NCI-H2227 (cell line): ENCODE measurements around the gene DHX35.
A peak's percentile ranks its signal among the peaks of the same experiment; 100 is the strongest.
"Not testable (repeated sequence)": the region's sequence is repeated elsewhere in the genome, so short reads cannot be mapped to it uniquely, and the experiment has no call there.

ENCODE experiments used
- DNase-seq: peaks from one replicate; lab custom pipeline; 2025; ENCODE audit not compliant: unreplicated experiment; lab: John Stamatoyannopoulos, UW

The DHX35 gene

DNA sequence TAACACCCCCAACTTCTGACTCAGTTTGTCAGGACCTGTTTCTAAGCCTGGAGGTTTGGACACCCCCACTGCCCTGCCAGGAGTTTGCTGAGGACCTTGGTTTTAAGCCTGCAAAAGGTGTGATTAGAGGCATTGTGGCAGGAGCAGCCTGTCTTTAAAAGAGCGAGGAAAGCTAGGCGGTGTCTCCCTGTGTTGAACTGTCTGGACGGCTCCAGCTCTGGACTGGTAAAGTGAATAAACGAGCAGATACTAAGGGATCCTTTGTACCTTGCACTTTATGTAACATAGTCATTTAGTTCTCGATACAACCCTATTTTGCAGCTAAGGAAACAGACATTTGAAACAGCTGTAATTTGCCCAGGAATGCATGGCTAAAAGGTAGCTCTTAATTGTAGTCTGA lies 21.5 kb upstream of the DHX35 start:
- DNase-seq = no peak

DNA sequence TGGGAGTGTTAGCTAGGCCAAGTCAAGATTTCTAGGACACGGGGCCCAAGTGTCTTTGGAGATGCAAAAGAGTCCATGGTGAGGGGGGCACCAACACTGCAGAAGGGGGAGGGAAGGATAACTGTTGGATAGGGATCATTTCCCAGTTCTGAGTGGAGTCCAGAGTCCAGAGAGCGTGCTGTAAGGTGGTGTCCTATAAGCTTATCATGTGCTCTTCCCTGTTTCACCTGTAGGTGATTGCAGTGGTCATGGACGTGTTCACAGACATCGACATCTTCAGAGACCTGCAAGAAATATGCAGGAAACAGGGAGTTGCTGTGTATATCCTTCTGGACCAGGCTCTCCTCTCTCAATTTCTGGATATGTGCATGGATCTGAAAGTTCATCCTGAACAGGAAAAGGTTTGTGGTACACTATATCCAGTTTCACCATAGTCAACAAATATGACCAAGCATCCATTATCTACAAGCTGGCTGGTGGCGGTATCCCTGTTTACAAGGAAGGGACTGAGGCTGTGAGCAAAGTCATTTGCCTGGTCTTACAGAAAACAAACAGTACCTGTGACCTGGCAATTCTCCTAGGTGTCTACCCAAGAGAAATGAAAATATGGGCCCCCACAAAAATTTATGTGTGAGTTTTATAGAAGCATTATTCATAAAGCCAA lies 20.3 kb upstream of the DHX35 start:
- DNase-seq = no peak

DNA sequence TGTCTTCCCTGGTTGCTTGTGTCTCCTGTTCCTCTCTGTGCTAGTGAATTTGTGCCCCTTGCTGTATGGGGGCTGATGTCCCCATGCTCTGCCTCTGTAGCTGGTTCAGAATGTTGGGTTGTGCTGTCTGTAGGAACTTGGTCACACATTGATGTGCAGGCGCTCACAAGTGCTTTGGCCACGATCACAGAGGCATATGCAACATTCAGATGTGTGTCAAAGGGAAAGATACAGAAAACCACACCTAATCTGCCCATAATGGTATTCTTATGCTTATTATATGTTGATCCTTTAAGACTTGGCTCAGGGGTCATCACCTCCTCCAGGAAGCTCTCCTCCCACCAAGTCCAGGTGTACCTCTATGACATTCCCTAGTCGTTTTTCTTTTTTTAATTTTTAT lies 17.1 kb upstream of the DHX35 start:
- DNase-seq = no peak

DNA sequence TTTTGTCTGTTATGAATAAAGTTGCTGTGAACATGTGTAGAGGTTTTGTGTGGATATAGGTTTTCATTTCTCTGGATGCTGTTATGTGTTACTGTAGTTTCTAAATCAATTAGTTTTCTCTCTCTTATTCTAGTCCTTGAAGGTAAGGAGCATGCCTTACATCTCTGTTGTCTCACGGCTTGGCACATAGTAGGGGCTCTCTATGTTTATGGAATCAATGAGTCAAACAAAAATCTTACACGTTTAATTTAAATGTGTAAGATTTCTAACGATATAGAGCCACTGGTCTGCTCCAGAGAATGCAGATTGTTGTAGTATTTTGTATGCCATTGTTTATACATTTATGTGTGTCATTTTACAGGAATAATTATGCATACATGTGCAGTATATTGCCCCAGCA lies 15.3 kb upstream of the DHX35 start:
- DNase-seq = no peak

DNA sequence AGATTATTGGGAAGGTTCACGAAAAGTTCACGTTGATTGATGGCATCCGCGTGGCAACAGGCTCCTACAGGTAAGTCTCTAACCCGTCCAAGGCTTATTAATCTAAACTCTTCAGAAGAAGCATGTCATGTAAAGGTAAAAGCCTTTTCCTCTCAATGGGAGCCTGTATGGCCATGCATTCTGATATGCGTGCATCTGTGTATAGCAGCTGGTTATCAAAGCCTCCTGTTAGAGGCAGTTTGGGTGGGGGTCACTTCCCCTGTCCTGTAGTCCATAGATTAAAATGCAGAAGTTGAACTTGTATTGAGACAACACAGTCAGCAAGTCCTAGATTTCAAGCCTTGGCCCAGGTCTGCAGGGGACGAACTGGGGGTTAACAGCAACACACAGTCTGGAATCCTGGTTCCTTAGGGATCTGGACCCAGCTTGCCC lies 14.2 kb upstream of the DHX35 start:
- DNase-seq = no peak

DNA sequence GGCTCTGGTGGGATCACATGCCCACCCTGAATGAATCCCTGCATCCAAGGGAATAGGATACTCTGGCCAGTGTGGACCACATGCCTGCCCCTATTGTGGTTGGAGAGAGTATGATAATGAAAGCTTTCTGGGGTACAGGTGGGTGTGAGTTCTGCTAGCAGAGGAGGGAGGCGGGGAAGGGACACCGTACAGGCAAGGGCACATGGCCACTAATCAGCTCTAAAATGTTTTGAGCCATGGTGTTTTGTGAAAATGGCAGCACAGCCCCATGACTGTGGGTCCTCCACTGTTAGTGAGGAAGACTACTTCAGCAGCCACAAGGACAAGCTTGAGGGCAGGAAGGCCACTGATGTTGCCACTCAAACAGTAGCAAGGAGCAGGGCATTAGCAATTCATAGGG lies 11.9 kb upstream of the DHX35 start:
- no peak for DNase-seq

DNA sequence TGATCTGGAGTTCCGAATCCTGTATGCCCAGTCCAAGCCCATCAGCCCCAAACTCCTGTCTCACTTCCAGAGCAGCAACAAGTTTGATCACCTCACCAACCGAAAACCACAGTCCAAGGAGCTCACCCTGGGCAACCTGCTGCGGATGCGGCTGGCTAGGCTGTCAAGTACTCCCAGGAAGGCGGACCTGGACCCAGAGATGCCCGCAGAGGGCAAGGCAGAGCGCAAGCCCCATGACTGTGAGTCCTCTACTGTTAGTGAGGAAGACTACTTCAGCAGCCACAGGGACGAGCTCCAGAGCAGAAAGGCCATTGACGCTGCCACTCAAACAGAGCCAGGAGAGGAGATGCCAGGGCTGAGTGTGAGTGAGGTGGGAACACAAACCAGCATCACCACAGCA lies 10.5 kb upstream of the DHX35 start:
- DNase-seq = no peak

DNA sequence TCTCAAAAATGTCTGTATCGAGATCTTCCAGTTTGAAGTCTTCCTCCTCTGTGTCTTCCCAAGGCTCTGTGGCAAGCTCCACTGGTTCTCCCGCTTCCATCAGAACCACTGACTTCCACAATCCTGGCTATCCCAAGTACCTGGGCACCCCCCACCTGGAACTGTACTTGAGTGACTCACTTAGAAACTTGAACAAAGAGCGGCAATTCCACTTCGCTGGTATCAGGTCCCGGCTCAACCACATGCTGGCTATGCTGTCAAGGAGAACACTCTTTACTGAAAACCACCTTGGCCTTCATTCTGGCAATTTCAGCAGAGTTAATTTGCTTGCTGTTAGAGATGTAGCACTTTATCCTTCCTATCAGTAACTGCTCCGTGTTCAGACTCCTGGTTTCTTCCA lies 10.0 kb upstream of the DHX35 start:
- no peak for DNase-seq

DNA sequence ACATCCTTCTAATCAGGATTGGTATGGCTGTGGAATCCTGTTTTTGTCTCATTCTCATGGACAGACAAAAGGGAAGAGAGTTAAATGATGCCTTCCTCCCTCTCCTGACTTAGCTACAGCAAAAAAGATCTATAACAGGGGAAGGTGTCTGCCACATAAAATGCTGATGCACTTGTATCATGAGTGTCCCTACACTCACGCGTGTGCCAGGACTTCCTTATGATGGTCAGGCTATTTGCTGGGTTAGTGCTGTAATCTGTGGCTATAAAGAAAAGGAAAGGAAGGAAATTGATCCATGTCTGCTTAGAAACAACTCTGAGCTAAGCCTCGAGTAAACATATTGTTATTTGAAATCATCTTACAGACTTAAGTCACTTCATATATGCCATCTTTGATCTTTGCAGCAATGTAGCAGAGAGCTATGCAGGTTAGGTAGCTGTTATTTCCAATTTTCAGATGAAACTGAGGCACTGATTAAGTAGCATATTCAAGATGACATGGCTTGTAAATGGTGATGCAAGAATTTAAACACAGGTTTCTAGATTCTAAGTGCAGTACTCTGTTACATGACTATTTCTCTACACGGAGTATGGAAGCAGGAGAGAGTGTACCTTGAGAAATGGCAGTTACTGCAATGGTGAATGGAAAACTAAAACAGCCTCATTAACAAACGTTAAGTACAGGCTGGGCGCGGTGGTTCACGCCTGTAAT lies 8.4 kb upstream of the DHX35 start:
- DNase-seq = no peak

DNA sequence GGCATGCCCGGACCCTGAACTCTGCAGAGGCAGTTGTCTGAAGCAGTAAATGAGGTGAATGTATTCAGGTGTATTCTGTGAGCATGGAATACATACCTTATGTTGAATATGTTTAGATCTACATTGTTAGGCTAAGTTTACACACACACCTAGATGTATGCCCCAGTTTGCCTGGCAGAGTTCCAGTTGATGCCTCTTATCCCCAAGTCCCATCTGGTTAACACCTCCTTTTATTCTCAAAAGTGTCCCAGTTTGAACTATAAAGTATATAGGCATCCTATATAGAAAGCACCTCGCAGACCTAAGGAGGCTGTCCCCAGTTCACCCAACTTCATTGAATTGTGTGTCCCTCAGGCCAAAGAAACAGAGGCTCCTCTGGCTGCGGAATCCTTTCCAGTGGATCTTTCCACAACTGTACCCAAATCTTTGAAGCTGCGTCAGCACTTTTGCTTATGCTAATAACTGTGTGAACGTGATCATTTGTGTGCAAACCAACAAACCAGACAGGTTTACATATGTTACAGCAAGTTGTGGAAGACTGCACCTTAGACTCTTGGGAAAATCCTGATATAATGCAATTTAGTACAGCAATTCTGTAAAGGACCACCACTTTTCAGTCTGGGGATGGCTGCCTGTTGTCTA lies 4.8 kb upstream of the DHX35 start:
- DNase-seq = no peak

DNA sequence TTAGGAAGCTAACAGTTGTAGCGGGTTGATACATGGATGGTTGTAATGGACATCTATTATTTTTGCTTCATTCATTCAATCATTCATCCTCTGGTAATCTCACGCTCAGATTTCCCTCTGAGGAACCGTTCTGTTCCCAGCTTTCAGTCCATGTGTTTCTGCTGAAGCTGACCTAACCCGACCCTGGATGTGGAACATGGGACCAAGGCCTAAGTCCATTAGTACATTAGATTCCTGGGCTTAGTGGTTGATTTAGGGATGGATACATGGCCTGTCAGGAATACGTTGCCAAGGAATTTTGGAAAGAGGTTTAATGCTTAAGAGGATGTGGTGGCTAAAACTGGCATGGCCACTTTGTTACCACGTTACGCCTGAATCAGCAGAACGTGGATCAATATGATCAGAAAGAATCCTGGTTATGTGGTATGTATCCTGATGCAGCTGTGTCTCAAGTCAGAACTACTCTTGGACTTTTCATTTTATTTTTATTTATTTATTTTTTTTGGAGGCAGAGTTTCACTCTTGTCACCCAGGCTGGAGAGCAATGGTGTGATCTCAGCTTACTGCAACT lies 4.1 kb upstream of the DHX35 start:
- DNase-seq = no peak

DNA sequence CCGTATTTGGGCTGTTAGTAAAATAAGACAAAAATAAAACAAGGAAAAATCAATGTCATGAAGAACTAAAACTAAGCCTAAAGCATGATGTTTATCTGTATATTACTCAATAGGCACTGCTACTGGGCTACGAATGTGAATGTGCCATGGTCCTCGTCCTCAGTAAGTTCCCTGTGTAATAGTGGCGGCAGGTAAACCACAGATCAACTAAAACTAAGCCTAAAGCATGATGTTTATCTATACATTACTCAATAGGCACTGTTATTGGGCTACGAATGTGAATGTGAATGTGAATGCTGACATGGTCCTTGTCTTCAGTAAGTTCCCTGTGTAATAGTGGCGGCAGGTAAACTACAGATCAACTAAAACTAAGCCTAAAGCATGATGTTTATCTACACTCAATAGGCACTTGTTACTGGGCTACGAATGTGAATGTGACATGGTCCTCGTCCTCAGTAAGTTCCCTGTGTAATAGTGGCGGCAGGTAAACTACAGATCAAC lies 1.9 kb upstream of the DHX35 start:
- not testable (repeated sequence) for DNase-seq

DNA sequence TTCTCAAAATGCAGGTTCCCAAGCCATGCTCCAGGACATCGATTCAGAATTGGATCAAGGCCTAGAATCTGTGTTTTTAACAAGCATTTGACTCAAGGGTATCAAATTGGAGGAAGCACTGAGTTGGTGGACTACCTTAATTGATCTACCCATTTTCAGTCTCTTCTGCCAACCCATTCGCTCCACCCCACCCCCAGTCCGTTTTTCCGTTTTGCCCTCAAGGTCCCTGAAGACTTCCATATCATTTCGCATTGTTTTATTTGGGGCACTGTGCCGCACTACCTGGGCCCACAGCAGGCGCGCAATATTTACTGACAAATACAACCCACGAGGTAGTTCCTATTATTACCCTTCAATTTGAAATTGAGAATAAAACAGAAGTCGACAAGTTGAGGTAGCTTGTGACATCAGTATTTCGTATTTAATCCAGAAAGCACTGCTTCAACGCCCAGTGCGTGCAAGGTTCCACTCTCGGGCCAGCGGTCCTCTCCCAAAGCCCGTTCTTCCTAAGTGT lies 557 bp upstream of the DHX35 start:
- DNase-seq = peak; percentile 44

DNA sequence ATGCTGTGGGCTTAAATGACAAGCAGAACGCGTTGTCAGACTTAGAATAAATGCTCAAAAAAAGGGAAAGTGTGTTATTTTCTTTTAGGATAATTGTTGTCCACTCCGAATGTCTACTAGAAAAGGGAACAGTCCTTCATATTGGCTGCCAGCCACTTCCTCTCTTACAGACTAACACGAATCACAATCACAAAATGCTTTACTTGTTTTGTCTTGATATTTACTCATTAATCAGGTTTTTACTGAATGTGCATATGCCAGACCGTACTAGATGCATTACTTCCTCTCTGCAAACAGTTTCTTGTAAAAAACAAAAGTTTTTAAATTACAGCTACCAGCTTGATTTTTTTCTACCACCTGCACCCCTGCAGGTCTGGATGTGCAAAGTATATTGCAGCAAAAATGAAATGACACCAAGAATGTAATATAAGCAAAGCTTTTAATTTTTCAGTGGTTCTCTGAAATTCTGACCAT lies 821 bp downstream of the DHX35 start:
- DNase-seq = no peak

DNA sequence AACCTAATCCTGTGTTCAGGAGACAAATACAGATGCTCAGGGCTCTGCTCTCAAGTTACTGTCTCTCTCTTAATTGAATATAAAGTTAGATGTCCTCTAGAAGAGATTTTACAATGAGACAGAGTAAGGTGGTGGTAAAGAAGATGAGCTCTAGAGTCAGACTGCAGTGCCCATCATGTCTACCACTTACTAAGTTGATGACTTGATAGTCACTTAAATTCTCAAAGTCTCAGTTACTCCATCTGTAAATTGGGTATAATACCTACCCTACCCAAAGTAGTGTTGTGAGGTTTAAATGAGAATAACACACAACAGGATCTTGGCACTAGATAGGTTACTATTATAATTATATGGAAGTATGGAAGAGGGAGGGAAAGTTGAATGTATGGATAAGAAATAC lies 1.6 kb downstream of the DHX35 start:
- no peak for DNase-seq

DNA sequence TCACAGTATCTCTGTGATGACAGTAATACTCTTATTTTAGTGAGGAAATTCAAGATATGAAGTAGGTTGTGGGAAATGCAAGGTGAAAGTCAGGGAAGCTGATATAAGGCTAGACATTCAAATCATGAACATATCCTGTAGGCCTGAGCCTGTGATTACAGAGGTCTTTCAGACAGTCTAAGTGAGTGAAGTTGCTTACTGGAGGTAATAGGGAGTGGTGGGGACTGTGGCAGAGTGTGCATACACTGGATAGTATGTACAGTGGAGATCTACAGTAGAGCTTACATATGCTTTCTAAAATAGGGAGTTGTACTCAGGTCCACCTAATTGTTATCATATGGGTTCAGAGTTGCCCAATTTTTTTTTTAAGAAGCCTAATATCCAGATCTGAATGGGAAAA lies 3.1 kb downstream of the DHX35 start:
- DNase-seq = no peak

DNA sequence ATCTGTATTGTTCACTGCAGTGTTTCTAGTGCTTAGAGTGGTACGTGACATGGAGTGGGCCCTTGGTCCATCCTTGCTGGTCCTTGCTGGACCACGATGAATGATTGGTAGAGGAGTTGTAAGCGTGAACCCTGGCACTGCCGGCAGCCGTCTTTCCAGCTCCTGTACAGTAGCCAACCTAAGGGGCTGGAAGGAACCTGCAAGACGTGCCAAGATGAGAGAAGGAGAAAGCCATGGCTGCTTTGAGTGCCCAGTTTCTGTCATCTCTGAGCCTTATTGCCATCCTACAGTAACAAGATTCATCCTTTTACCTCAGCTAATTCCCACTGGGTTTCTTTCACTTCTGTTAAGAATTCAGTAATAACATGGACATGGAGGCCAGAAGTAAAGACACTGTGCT lies 5.9 kb downstream of the DHX35 start:
- no peak for DNase-seq

DNA sequence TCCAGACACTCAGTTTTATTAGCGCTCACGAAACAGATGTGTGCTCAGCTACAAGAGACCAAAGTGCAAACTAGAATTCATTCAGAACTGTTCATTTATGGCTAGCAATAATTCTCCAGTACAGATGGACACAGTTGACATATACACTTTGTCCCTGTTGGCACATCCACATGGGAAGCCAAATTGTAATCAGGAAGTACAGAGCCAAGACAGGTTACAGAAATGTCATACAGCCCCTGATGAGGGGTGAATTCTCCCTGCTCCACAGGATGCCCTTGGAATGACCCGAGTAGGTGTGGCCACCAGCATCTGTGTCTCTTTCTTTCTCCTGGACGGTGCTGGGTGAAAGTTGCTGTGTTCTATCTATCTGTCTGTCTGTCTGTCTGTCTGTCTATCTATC lies 7.6 kb downstream of the DHX35 start:
- no peak for DNase-seq

DNA sequence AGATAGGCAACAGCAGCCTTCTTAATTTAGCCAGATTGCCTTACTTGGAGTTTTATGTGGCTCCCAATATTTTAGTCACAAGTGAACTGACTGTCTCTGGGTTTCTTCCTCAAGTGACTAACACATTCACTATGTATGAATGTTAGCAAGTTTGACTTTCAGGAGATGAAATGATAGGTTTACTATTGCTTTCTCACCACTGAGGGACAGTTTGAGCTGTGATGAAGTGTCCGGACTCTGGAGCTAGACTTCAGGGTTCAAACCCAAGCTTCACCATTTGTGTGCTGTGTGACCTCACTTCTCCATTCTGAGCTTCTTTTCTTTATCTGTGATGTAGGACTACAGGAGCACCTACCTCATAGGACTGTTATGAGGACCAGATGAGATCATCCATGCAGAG lies 8.2 kb downstream of the DHX35 start:
- no peak for DNase-seq

DNA sequence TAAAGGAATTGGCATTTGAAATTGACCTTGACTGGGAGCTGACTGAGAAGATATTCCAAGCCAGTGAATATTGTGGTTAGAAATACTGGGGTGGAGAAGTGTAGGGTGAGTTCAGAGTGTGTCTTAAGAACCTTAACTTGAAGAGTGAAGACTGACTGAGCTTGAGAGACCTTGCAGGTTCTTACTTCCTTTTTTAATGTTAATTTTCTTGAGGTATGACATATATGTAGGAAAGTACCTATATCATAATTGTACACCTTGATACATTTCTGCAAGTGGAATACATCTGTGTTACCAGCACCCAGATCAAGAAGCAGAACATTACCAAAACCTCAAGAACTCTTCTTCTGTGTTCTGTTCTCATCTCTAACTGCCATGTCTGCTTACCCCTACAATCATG lies 11.0 kb downstream of the DHX35 start:
- DNase-seq = no peak

DNA sequence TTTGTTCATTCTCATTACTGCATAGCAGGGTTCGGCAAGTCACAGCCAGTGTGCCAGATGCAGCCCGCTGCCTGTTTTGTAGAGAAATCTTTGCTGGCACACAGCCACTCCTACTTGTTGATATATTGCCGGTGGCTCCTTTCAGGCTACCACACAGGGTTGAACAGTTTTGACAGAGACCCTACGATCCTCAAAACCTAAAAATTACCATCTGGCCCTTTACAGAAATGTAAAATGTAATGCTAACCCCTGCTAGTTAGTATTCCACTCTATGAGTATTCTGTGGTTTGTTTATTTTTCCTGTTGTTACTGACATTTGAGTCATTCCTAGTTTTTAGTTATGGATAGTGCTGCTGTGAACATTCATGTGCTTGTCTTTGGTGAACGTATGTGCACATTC lies 11.5 kb downstream of the DHX35 start:
- DNase-seq = no peak
